PFSK-1 (cell line): Measurements from ENCODE around the gene COL9A3.

ENCODE experiments used
- FOXP2 ChIP-seq: optimal IDR thresholded peaks from 2 replicates; pipeline ENCODE3; 2011; ENCODE audit warnings: borderline replicate concordance, control low read depth, inconsistent platforms; ENCODE audit not compliant: insufficient read depth; ENCODE audit errors: extremely low read length, extremely low read depth
- POLR2AphosphoS5 ChIP-seq: IDR thresholded peaks from 2 replicates; pipeline ENCODE4 v1.6.1; 2012; ENCODE audit warnings: low read depth, mild to moderate bottlenecking, control low read depth, low read length, moderate library complexity
- REST ChIP-seq, 2 experiments: IDR thresholded peaks; 2 replicates each; pipeline versions ENCODE4 v1.6.1 to v1.8.0; 2011 to 2012; ENCODE audit warnings: low read depth in 2 of 2, low read length in 2 of 2, control low read depth in 1 of 2, inconsistent platforms in 1 of 2, mild to moderate bottlenecking in 1 of 2, moderate library complexity in 1 of 2; ENCODE audit not compliant: insufficient read depth in 1 of 2
- SIN3A ChIP-seq: IDR thresholded peaks from 2 replicates; pipeline ENCODE4 v1.6.1; 2012; ENCODE audit warnings: mild to moderate bottlenecking, low read length, moderate library complexity, borderline replicate concordance; ENCODE audit not compliant: insufficient read depth
- TAF1 ChIP-seq: IDR thresholded peaks from 2 replicates; pipeline ENCODE4 v1.6.1; 2012; ENCODE audit warnings: low read length, control low read depth, borderline replicate concordance; ENCODE audit not compliant: insufficient read depth

The COL9A3 gene

GRCh38 chr20:62832212-62832922, 15.5 kb downstream of the COL9A3 start:
- no peak for TF ChIP-seq TAF1
- no peak for TF ChIP-seq POLR2AphosphoS5
- no peak for TF ChIP-seq SIN3A
- TF ChIP-seq FOXP2 = no peak
- TF ChIP-seq REST (IDR thresholded peaks at IDR 0.05; ENCODE audit: insufficient read depth in 1 of 2, low read depth in 2 of 2, low read length in 2 of 2) = no peak

- no peak for TF ChIP-seq REST (IDR thresholded peaks at IDR 0.05; ENCODE audit: insufficient read depth in 1 of 2, low read depth in 2 of 2, low read length in 2 of 2)
- no peak for TF ChIP-seq TAF1
- no peak for TF ChIP-seq FOXP2
- TF ChIP-seq SIN3A = no peak
- no peak for TF ChIP-seq POLR2AphosphoS5
Observed at GRCh38 chr20:62832951-62833391, 16.1 kb downstream of the COL9A3 start.

GRCh38 chr20:62834967-62835730, 18.3 kb downstream of the COL9A3 start:
- TF ChIP-seq REST (IDR thresholded peaks at IDR 0.05; ENCODE audit: insufficient read depth in 1 of 2, low read depth in 2 of 2, low read length in 2 of 2) (no peak), TAF1 (no peak), POLR2AphosphoS5 (no peak), FOXP2 (no peak), SIN3A (no peak)

- TF ChIP-seq TAF1 (no peak), SIN3A (no peak), REST (IDR thresholded peaks at IDR 0.05; ENCODE audit: insufficient read depth in 1 of 2, low read depth in 2 of 2, low read length in 2 of 2) (no peak), FOXP2 (no peak), POLR2AphosphoS5 (no peak)
Observed at GRCh38 chr20:62835931-62836861, 19.3 kb downstream of the COL9A3 start.
